ENCODE results near the gene BCL2.

BCL2 gene

GRCh38 chr18:63105636-63106316 is 213.8 kb downstream of the BCL2 start:
- no peak for DNase-seq

GRCh38 chr18:63104868-63105267 is 214.7 kb downstream of the BCL2 start:
- no peak for DNase-seq

GRCh38 chr18:63102941-63103744 is 216.4 kb downstream of the BCL2 start:
- DNase-seq, result no peak

GRCh38 chr18:63100630-63101055 is 218.9 kb downstream of the BCL2 start:
- DNase-seq, result no peak

- no peak for DNase-seq
Measured at GRCh38 chr18:63099848-63100629, 219.5 kb downstream of the BCL2 start.

- DNase-seq, result no peak
Measured at GRCh38 chr18:63099091-63099840, 220.3 kb downstream of the BCL2 start.

GRCh38 chr18:63098018-63098981 is 221.3 kb downstream of the BCL2 start:
- DNase-seq, result no peak

GRCh38 chr18:63097178-63097577 is 222.4 kb downstream of the BCL2 start:
- DNase-seq, result no peak

- no peak for DNase-seq
Measured at GRCh38 chr18:63096327-63096874, 223.2 kb downstream of the BCL2 start.

GRCh38 chr18:63095768-63096167 is 223.8 kb downstream of the BCL2 start:
- DNase-seq, result no peak

GRCh38 chr18:63091671-63092364 is 227.8 kb downstream of the BCL2 start:
- DNase-seq, result no peak

- DNase-seq, result no peak
Measured at GRCh38 chr18:63090334-63090733, 229.2 kb downstream of the BCL2 start.

- DNase-seq, result no peak
Measured at GRCh38 chr18:63089041-63089440, 230.5 kb downstream of the BCL2 start.

GRCh38 chr18:63088262-63088661 is 231.3 kb downstream of the BCL2 start:
- DNase-seq, result no peak

GRCh38 chr18:63087421-63088230 is 231.9 kb downstream of the BCL2 start:
- no peak for DNase-seq

- DNase-seq, result no peak
Measured at GRCh38 chr18:63085611-63086010, 234.0 kb downstream of the BCL2 start.

- peak; percentile 80 for DNase-seq
Measured at GRCh38 chr18:63084219-63084618, 235.3 kb downstream of the BCL2 start.

GRCh38 chr18:63083555-63083954 is 236.0 kb downstream of the BCL2 start:
- DNase-seq, result no peak

GRCh38 chr18:63083020-63083531 is 236.5 kb downstream of the BCL2 start:
- peak; percentile 28 for DNase-seq

Measured in eye (tissue), 1 donor.